Endothelial cell of umbilical vein (primary cell): ENCODE data around the gene TOR1AIP1.

Source experiments
- EZH2 ChIP-seq: IDR thresholded peaks from 2 replicates; pipeline ENCODE4 v1.6.1; 2012; ENCODE audit warnings: borderline replicate concordance, low read depth, mild to moderate bottlenecking, moderate library complexity, low read length, inconsistent platforms; ENCODE audit not compliant: severe bottlenecking
- JUN ChIP-seq: IDR thresholded peaks from 2 replicates; pipeline ENCODE4 v1.6.1; 2011; ENCODE audit warnings: borderline replicate concordance, low read depth; ENCODE audit not compliant: insufficient read length, insufficient read depth
- MYC ChIP-seq: IDR thresholded peaks from one replicate; pipeline ENCODE4 v1.6.1; 2011; ENCODE audit warnings: mild to moderate bottlenecking, low read depth, low read length
- POLR2A ChIP-seq: IDR thresholded peaks from 2 replicates; pipeline ENCODE4 v1.6.1; 2012; ENCODE audit warnings: low read depth, mild to moderate bottlenecking, control low read depth, low read length
- POLR2AphosphoS5 ChIP-seq: IDR thresholded peaks from 2 replicates; pipeline ENCODE4 v1.6.1; 2012; ENCODE audit warnings: low read depth, mild to moderate bottlenecking, control low read depth, low read length, moderate library complexity; ENCODE audit not compliant: insufficient read depth
- TF ChIP-seq, protein P1 (sequence below): IDR thresholded peaks from 2 replicates; pipeline ENCODE4 v1.6.1; 2011; ENCODE audit not compliant: insufficient read depth, insufficient read length
- TF ChIP-seq, protein P2 (sequence below), 2 donors: IDR thresholded peaks; 1 replicate in 1 of 2; 2 replicates in 1 of 2; pipeline ENCODE4 v1.5.1; 2011; ENCODE audit warnings: low read length in 2 of 2, mild to moderate bottlenecking in 2 of 2, moderate library complexity in 2 of 2, control low read depth in 1 of 2, inconsistent platforms in 1 of 2, low read depth in 1 of 2; ENCODE audit not compliant: insufficient read depth in 1 of 2; ENCODE audit errors: extremely low read depth in 1 of 2

DNA sequence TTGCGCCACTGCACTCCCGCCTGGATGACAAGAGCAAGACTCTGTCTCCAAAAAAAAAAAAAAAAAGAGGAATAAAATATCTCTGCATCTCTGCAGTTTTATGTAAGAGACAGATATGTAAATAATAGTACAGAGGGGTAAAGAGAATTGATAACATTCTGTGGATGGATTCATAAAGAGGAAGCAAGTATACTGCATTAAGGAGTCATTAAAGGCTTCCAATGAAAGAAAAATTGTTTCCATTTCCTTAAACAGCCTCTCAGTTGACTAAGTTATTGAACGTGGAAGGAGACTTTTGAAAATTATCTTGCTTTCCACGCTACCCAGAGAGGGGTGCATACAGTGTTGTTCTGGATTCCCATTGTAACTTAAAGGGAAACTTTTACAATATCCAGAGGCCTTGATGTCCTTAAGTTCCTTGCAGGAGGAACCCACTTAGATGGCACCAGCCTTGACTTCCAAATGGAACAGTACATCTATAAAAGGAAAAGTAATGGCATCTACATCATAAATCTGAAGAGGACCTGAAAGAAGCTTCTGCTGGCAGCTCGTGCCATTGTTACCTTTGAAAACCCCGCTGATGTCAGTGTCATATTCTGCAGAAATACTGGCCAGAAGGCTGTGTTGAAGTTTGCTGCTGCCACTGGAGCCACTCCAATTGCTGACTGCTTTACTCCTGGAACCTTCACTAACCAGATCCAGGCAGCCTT is 86.4 kb downstream of the TOR1AIP1 start:
- TF ChIP-seq, protein P1, sequence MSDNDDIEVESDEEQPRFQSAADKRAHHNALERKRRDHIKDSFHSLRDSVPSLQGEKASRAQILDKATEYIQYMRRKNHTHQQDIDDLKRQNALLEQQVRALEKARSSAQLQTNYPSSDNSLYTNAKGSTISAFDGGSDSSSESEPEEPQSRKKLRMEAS = no peak
- TF ChIP-seq MYC = no peak
- TF ChIP-seq, protein P2, sequence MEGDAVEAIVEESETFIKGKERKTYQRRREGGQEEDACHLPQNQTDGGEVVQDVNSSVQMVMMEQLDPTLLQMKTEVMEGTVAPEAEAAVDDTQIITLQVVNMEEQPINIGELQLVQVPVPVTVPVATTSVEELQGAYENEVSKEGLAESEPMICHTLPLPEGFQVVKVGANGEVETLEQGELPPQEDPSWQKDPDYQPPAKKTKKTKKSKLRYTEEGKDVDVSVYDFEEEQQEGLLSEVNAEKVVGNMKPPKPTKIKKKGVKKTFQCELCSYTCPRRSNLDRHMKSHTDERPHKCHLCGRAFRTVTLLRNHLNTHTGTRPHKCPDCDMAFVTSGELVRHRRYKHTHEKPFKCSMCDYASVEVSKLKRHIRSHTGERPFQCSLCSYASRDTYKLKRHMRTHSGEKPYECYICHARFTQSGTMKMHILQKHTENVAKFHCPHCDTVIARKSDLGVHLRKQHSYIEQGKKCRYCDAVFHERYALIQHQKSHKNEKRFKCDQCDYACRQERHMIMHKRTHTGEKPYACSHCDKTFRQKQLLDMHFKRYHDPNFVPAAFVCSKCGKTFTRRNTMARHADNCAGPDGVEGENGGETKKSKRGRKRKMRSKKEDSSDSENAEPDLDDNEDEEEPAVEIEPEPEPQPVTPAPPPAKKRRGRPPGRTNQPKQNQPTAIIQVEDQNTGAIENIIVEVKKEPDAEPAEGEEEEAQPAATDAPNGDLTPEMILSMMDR (IDR thresholded peaks at IDR 0.05; ENCODE audit: extremely low read depth in 1 of 2, insufficient read depth in 1 of 2, low read depth in 1 of 2, low read length in 2 of 2) = no peak
- no peak for TF ChIP-seq EZH2
- no peak for TF ChIP-seq POLR2AphosphoS5
- TF ChIP-seq POLR2A = no peak
- TF ChIP-seq JUN = no peak
